HG02852 (cell line): ENCODE data around the gene DCDC2C.
"Not testable (repeated sequence)": the region's sequence is repeated elsewhere in the genome, so short reads cannot be mapped to it uniquely, and the experiment has no call there.

Source experiments
- ATAC-seq: cut with Tn5 transposase; IDR thresholded peaks from one replicate; pipeline ENCODE4 v1.9.1; 2021; ENCODE audit warnings: mild to moderate bottlenecking, moderate library complexity; ENCODE audit not compliant: unreplicated experiment

DCDC2C gene

DNA sequence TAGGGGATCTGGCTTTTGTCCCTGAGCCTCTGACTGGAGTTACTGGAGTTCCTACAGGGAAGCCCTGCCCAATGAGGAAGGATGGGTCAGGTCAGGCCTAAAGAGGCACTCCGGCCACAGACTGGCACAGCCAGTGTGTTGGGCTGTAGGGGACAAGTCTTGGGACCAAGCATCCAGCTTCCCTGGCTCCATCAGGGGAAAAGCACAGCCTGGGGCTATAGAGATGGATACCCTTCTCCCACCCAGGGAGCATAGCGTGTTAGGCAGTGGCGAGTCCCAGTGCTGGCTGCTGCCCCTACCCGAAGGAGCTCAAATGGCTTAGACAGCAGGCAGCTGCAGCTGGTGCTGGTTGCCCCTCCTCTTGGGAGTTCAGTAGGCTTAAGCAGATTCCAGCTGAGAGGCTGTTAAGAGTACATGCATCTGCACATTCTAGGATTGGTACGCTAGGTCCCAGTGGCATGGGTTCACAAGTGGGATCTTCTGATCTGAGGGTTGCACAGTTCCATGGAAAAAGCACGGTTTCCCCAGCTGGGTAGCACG is 111.4 kb downstream of the DCDC2C start:
- ATAC-seq = no peak

DNA sequence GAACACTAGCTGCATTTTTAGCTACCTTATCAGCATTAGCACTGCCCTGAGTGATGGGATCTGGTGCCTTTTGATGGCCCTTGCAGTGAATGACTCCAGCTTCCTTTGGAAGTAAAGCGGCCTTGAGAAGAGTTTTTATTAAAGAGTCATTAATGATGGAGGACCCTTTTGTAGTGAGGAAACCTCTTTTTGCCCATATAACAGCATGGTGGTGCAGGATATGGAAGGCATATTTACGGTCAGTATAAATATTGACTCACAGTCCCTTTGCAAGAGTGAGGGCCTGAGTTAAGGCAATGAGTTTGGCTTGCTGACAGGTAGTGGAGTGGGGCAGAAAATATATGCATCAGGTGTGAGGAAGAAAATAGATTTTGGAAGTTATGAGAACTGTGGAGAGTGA is 113.8 kb downstream of the DCDC2C start:
- not testable (repeated sequence) for ATAC-seq

DNA sequence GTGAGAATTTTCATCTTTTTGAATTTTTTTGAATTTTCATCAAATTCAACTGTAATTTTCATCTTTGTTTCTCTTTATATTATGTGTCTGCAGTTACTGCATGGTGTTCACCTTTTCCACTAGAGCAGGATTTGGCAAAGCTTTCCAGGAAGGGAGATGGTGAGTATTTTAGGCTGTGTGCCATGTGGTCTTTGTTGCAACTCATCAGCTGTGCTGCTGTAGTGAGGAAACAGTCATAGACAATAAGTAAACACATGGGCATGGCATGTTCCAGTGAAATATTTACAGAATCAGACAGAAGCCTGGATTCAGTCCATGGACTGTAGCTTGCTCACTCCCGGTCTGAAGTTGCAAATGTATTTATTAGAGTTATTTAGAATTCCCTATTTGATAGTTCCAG is 120.4 kb downstream of the DCDC2C start:
- ATAC-seq = no peak

DNA sequence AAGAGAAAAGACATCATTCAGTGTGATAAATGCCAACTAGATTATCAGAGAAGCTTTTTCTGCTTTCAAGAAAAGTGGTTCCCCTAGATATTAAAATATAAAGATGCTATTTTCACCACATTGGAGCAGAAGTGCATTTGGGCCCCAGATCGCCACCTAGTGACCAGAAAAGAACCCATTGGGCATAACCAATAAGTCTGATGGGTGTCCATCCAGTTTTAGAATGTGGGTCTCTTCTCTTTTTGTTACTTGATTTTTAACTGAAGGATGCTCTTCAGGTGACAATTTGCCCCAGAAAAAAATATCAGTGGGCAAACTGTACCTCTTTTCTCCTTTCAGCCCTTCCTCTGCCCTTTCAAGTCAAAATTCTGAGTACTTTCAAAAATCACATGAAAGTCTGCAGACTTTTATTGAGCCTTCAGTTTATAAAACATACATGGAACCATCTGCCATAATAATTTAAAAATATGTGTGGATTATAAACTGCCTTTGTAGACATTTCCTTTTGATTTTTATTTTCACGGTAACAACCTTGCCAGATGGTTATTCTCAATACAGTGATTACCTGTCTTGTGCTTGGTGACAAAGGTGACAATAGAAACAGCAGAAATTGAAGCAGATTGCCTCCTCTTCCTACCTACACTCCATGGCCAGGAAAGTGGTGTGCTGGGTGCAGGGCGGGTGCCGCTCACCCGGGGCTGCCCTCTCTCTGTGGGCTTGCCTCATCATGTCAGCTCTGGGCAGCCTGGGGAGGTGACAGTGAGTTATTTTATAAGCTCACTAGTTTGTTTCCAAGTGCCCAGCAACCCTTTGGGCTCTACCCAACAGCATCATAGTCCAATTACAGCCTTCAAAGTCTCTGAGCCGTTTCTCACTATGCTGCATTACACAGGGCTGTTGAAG is 124.5 kb downstream of the DCDC2C start:
- ATAC-seq = no peak

DNA sequence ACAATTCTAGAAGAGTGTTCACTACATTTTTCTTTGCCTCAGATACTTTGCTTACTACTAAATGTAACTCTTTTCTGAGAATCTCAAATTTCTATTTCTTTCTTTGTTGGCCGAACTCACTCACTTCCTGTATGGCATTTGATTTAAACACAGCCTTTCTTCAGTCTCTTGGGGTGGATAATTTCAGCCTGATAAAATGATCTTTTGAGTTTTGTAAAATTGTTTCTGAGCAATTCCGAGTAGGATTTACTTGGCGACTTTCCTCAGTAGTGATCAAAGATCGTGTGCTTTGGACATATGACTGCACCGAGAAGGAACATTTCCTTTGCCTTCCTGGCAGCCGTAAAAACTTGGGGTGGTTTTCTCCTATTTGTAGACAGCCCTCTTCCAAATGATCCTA is 127.4 kb downstream of the DCDC2C start:
- no peak for ATAC-seq

DNA sequence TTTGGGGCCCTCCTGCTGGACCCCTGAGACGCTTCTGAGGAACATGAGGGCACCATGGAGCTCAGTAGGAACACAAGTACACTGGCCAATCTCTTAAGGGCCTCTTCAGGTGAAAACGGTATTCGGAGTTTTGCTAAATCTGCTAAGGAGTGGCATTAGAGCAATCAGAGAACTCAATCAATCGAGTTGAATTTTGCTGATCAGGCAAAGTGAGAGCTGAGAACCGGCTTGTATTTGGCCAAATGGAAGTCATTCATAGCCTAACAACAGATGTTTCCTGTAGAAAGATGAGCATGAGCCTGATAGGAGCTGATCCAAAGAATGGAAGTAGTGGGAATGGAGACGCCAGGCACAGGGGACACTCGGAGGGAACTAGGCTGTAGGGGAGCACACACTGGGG is 133.7 kb downstream of the DCDC2C start:
- ATAC-seq = no peak

DNA sequence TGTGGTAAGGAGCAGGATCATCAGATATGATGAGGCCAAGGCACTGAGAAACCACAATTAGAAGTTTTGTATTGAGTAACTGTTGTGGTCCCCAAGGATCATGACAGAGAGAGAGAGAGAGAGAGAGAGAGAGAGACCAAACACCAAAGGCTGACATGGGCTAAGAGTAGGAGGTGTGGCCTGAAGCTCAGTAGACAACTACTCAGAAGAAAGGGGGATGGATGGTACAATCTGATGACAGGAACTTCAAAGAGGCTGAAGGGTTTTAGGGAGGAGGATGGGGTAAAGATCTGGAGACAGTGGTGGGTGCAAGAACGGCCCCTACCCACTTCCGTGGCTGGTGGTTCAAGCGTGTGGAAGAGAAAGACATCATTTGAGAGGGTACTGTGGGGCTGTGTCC is 135.0 kb downstream of the DCDC2C start:
- ATAC-seq = no peak

DNA sequence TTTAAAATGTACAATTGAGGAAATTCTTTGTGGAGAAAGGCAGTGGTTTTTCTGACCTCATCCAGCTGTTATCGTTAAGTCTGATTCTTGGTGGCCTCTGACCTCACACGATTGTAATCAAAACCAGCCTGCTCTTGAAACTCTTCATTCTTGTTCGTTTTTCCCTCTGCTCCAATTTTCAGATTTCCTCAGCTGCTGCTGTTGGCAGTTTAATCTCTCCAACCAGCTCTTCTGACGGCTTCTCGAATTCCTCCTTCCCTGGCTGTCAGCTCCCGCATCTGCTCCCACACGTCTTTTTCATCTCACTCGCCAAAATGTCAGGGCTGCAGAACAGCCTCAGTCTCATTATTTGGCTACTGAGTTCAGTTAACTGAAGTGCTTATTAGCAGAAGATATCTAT is 136.1 kb downstream of the DCDC2C start:
- ATAC-seq = no peak

DNA sequence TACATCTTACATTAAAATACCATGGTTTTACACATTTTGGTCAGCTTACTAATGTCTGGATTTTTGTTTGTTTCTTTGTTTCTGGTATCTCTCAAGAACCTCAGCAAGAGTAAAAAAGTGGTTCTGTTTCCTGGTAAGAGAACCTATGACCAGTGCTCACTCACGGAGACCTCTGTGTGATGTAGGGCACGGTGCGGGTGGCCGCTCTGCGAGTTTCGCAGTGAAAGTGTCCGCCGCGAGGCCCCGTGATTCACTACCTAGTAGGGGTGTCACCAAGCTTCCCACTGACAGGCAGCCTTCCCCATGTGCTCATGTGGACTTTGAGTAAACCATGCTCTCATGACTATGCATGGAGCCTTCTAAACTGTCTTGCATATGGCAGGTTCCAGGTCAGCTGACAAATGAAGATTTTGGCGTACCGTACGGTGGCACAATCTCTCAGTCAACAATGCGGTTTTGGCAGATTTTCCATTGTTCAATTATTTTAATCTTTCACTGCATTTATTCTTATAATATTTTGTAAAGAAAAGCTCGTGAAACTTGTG is 137.3 kb downstream of the DCDC2C start:
- no peak for ATAC-seq

DNA sequence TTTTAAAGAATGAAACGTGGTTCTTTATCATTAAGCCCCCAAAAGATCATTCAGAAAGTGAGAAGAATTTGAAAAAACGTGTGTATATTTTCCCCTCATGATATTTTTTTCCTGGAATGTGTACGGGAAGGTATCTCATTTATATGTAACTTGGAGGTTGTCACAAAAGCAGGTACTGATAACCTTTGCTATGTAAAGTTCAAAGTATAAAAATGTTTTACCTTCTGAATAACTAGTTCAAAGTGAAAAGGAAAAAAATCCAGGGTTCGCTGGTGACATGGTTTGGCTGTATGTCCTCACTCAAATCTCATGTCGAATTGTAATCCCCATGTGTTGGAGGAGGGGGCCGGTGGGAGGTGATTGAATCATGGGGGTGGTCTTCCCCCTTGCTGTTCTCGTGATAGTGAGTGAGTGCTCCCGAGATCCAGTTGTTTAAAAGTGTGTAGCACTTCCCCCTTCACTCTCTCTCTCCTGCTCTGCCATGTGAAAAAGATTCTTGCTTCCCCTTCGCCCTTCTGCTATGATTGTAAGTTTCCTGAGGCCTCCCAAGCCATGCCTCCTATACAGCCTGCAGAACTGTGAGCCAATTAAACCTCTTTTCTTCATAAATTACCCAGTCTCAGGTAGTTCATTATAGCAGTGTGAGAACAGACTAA is 144.2 kb downstream of the DCDC2C start:
- ATAC-seq = no peak

DNA sequence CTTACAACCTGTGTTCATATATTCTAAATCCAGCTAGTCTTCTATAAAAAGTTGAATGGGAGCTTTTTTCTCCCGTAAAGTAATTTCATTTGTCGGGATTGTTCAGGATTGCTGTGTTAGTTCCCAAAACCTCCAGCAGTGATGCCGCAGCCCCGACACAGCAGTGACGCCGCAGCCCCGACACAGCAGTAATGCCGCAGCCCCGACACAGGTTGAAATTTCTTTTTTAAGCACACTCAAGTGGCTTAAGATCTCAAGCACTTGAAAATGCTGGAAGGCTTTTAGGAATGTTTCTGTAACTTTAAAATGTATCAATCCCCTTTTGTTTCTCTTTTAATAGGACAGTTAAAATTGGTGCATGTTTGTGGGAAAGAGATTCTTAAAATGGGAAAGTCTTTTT is 145.4 kb downstream of the DCDC2C start:
- ATAC-seq = no peak

DNA sequence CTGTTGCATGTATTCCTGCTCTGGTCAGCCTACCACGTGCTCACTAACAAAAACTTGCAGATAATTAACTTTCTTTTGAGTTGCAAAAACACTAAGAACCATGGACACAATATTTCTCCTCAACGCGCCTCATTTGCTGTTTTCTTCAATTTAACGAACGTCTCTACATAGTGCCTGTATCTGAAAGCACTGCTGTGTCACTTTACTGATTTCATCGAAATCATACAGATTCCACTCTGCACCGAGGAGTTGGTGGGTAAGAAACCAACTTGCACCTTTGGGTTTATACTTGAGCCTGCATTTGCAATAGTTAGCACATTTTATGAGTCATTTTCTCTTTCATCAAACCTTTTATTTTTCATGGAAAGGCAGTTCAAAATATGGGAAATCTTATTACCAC is 145.8 kb downstream of the DCDC2C start:
- ATAC-seq = no peak

DNA sequence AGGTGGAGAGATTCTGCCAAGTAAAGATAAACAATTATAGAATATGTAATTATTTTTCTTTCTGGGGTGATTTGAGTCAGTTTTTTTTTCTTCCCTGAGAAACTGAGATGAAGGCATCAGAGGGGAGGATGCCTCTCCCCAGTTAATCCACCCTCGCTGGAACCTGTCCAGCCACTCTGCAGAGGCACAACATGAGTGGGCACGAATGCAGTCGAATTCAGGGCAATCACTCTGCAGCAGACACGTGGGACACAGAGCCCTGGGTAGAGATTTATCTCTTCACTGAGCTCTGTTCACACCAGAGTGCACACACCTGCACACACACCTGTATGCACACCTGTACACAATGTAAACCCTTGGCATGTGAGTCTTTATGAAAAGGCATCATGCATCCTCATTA is 154.2 kb downstream of the DCDC2C start:
- no peak for ATAC-seq

DNA sequence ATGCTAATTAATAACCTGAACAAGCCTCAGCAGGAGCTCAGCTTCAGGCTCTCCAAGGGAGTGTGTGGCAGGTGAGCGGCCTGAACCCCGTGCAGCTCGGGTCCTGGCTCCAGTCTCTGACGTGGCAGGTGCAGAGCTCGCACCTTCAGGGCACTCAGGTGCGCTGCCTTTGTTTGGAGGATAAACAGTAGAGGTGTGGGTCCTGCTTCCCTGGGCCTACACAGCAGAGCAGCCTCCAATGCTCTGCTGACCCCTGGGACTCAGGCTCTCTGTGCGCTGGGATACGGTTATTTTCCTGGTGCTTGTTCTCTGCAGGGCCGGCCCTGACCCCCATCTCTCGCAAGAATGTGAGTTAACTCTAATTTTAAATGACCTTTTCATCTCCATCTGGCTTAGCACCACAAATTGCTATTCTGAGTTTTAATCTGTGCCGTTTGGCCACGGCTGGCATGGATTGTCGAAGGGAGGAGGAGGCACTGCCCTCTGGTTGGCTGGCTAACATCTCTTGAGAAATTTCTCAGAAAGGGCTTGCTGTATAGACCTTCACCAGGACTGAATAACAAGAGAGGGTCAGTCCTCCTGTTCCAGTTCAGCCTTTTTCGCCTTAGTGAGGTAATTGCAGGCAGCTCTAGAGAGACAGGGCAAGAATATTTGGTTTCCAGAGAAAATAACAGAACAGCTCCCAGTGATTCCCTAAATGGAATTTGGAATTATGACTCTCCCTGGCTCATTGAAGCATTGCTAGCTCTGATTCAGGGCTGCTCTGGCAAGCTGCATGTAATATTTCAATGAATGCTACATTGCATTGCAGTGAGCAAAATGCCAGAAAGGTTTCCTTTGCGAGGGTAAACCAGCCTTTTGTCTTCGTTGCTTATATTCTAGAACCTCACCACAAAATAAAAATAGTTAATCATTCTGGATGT is 161.8 kb downstream of the DCDC2C start:
- no peak for ATAC-seq

DNA sequence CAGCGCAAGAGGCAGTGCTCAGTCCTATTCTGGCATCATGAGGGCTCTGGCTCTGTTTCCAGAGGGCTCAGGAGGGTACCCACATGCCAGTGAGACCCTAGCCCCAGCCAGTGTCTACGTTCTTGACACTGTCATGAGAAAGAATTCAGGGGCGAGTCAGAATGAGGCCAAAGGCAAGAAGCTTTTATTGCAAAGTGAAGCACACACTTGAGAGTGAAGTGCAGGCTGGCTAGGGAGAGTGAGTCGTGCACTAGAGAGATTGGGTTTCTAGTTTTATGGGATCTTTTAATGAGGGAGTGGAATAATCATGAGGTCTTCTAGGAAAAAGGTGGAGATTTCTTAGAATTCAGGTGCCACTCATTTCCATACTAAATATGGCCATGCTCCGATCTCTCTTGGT is 164.1 kb downstream of the DCDC2C start:
- ATAC-seq = no peak

DNA sequence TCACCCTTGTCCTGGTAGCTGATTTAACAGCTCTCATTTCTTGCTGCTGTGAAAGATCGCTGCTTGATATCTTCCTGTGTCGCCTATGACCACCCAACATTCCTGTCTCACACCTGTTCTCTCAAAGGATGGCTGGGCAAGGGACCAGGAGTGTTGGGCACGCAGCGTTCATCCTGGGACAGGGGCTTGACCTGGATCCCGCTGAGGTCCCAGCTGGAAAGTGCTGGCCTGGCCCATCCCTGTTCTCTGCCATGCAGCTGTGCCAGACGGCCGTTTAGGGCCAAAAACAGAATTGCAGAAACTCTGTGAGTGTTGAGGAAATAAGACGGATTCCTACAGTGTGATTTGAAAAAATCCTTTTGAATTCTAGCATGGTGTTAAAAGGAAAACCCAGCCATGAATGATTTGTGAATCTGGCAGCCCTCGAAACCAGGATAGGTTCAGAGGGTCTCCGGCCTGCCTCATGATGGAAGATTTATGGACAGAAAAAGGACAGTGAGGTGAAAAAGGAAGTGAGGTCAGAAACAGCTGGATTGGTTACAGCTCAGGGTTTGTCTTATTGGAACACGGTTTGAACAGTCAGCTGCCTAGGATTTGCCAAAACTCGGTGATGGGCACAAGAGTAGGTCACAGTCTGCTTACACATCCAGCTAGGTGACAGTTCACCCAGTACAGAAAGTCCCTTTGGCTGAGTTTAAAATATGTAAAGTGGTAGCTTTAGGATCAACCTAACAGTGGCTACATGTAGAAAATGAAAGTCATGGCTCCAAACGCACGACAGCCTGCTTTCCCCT is 164.8 kb downstream of the DCDC2C start:
- no peak for ATAC-seq

DNA sequence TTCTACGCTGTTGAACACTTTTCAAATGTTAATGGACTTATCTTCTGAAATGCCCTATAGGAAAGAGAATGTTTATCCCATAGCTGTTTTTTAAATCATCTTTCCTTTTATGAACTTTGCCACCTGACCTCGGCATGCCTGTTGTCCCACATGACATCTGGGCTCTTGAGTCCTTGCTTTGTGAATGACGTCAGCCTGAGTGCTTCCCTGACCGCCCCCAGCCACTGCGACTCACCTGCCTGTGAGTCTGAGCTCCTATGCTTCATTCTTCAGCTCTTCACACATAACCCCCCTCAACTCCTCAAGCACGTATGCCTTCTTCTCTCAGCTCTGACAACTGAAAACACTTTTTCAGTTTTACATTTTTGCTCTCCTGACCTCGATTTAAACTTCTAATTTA is 166.8 kb downstream of the DCDC2C start:
- ATAC-seq = no peak

DNA sequence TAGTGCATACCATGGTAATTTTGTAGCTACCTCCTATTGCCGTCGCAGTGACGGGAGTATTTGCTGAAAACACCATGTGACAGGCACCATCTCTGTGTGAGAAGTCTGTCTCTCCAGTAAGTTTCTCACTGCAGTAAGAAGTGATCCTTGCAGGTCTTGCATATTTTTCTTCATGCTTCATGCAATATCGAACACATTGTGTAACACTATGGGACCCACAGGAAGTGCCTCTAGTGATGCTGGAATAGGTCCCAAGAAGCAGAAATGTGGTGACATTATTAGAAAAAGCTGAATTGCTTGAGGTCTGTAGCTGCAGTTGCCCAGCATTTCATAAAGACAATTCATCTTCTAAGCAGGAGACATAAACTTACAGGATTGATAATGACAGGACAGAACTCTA is 167.6 kb downstream of the DCDC2C start:
- ATAC-seq = no peak

DNA sequence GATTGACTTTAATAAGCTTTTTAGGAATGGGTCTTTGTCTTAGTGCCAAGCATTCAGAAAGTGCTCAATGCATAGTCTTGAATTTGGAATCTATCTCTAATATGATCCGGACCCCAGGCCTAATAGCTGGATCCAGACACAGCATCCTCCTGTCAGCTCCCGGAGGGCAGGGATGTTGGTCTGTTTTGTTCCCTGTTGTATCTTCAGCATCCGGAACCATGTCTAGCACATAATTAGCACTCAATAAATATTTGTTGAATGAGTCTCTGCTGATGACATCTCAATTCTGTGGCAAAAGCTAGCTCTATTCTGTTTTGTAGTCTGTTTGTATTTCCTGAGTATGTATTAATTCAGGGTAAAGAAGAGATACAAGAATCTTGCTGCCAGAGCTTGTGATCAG is 169.1 kb downstream of the DCDC2C start:
- no peak for ATAC-seq

DNA sequence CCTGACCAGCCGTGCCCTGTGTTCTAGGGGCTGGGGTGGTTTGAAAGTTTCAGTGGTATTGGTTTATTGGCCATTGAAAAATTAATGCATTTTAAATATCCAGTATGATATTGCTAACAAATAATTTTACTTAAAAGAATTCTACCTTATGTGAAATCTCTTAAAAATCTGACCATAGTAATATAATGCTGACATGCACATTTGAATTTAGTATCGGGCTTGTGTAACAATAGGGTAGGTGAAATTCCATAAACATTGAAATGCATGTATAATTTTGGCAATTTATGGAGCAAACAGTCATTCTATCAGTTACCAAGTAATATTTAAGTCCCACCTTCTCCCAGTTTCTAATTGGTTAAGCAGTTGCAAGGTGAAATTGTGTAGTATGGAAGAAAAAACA is 170.5 kb downstream of the DCDC2C start:
- ATAC-seq = no peak
